ENCODE data around the gene P2RY8.

The P2RY8 gene

GRCh38 chrX:1507511-1508463 is 29.2 kb downstream of the P2RY8 start:
- H3K4me3 ChIP-seq (ENCODE audit: low read depth, low read length): no peak overlapping the region
- CTCF ChIA-PET: no interaction called here

GRCh38 chrX:1506916-1507315 is 30.1 kb downstream of the P2RY8 start:
- POLR2A ChIA-PET: no interaction called here
- no peak overlapping the region for H3K4me3 ChIP-seq (ENCODE audit: low read depth, low read length)
- no peak for DNase-seq (ENCODE audit: low read depth, low spot score)
- TF ChIP-seq, protein P1, sequence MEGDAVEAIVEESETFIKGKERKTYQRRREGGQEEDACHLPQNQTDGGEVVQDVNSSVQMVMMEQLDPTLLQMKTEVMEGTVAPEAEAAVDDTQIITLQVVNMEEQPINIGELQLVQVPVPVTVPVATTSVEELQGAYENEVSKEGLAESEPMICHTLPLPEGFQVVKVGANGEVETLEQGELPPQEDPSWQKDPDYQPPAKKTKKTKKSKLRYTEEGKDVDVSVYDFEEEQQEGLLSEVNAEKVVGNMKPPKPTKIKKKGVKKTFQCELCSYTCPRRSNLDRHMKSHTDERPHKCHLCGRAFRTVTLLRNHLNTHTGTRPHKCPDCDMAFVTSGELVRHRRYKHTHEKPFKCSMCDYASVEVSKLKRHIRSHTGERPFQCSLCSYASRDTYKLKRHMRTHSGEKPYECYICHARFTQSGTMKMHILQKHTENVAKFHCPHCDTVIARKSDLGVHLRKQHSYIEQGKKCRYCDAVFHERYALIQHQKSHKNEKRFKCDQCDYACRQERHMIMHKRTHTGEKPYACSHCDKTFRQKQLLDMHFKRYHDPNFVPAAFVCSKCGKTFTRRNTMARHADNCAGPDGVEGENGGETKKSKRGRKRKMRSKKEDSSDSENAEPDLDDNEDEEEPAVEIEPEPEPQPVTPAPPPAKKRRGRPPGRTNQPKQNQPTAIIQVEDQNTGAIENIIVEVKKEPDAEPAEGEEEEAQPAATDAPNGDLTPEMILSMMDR (IDR thresholded peaks at IDR 0.05; ENCODE audit: insufficient read depth, low read length, missing control alignments): no peak
- CTCF ChIA-PET: no interaction called here

More at GRCh38 chrX:1507511-1508463, 29.2 kb downstream of the P2RY8 start:
- TF ChIP-seq, protein P1 (IDR thresholded peaks at IDR 0.05; ENCODE audit: insufficient read depth, low read length, missing control alignments): no peak
- no peak for DNase-seq (ENCODE audit: low read depth, low spot score)
- POLR2A ChIA-PET: no interaction called here

- no peak overlapping the region for H3K4me3 ChIP-seq (ENCODE audit: low read depth, low read length)
- CTCF ChIA-PET: no interaction called here
- no peak for DNase-seq (ENCODE audit: low read depth, low spot score)
- POLR2A ChIA-PET: no interaction called here
- TF ChIP-seq, protein P1 (IDR thresholded peaks at IDR 0.05; ENCODE audit: insufficient read depth, low read length, missing control alignments): no peak
Observed at GRCh38 chrX:1502853-1503252, 34.1 kb downstream of the P2RY8 start.

DNA sequence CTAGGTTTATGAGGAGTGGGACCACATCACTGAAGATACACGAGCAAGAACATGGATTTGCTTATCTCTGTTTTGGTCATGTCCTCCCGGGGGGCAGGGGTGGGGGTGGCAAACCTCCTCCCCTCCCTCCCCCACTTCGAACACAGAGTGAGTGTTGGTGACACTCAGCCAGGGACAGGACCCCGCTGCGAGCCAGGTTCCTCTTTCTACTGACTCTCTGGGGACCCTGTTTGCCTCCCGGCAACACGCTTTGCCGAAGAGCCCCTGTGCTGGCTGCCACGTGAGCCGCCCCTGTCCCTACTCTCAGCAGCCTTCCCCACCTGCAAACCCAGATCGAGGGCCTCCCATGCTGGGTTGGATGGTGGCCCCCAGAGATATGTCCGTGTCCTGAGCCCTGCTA is 34.7 kb downstream of the P2RY8 start:
- TF ChIP-seq, protein P1 (IDR thresholded peaks at IDR 0.05; ENCODE audit: insufficient read depth, low read length, missing control alignments): no peak
- POLR2A ChIA-PET: no interaction called here
- no peak for DNase-seq (ENCODE audit: low read depth, low spot score)
- H3K4me3 ChIP-seq (ENCODE audit: low read depth, low read length): no peak overlapping the region
- CTCF ChIA-PET: no interaction called here

GRCh38 chrX:1500701-1501624 is 36.0 kb downstream of the P2RY8 start:
- no peak overlapping the region for H3K4me3 ChIP-seq (ENCODE audit: low read depth, low read length)
- no peak for DNase-seq (ENCODE audit: low read depth, low spot score)
- CTCF ChIA-PET: no interaction called here
- POLR2A ChIA-PET: no interaction called here
- TF ChIP-seq, protein P1 (IDR thresholded peaks at IDR 0.05; ENCODE audit: insufficient read depth, low read length, missing control alignments): no peak

DNA sequence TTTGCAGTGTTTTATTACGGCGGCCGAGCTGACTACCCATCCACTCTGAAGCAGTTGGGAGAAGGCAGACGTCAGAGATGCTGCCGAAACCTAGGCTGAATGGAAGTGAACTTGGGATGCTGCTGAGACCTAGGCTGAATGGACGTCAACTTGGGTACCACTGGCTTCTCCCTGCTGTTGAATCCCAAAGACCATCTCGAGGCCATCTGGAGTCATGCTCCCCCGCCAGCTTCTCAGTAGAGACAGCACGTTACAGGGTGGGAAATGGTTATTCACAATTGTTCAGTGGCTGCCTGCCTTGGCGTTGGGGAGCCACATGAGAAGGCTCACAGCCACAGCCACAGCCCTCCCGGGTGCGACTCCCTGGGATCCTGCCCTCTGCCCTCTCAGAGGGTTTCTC is 40.9 kb downstream of the P2RY8 start:
- H3K4me3 ChIP-seq (ENCODE audit: low read depth, low read length): no peak overlapping the region

More for the DNA sequence above, 40.9 kb downstream of the P2RY8 start:
- ChIA-PET POLR2A (no interaction called here), CTCF (no interaction called here)
- no peak for DNase-seq (ENCODE audit: low read depth, low spot score)
- TF ChIP-seq, protein P1 (IDR thresholded peaks at IDR 0.05; ENCODE audit: insufficient read depth, low read length, missing control alignments): no peak
